ENCODE results near the gene WDR38.

Gene WDR38

GRCh38 chr9:124859803-124860581, 6.7 kb downstream of the WDR38 start:
- no peak for DNase-seq

- DNase-seq: no peak
These were observed 7.5 kb downstream of the WDR38 start for GRCh38 chr9:124860582-124861341.

- DNase-seq: peak; percentile 91
These were observed 8.3 kb downstream of the WDR38 start, which contains the start of the genes ARPC5L and RPL35 for GRCh38 chr9:124861342-124862229. ARPC5L (plus strand) TSS chr9:124862130; CDS start chr9:124869291, 7,161 bp downstream. RPL35 (minus strand) TSS chr9:124861957; CDS start chr9:124861912, 45 bp downstream.

GRCh38 chr9:124863371-124863871, 10.2 kb downstream of the WDR38 start:
- no peak for DNase-seq

- DNase-seq: peak; percentile 88
These were observed 15.5 kb downstream of the WDR38 start for GRCh38 chr9:124868511-124869465.

GRCh38 chr9:124869466-124869985, 16.3 kb downstream of the WDR38 start:
- no peak for DNase-seq

GRCh38 chr9:124869986-124870560, 16.8 kb downstream of the WDR38 start:
- DNase-seq: peak; percentile 47

- DNase-seq: no peak
These were observed 17.5 kb downstream of the WDR38 start for GRCh38 chr9:124870723-124871122.

GRCh38 chr9:124871156-124871561, 17.9 kb downstream of the WDR38 start:
- DNase-seq: no peak

GRCh38 chr9:124873664-124874063, 20.4 kb downstream of the WDR38 start:
- DNase-seq: no peak

- DNase-seq: no peak
These were observed 22.2 kb downstream of the WDR38 start for GRCh38 chr9:124875501-124875900.

- DNase-seq: no peak
These were observed 23.9 kb downstream of the WDR38 start for GRCh38 chr9:124877021-124877782.

- DNase-seq: no peak
These were observed 24.8 kb downstream of the WDR38 start for GRCh38 chr9:124878021-124878420.

- no peak for DNase-seq
These were observed 25.3 kb downstream of the WDR38 start for GRCh38 chr9:124878518-124878917.

GRCh38 chr9:124879226-124879625, 26.0 kb downstream of the WDR38 start:
- no peak for DNase-seq

GRCh38 chr9:124880501-124880900, 27.2 kb downstream of the WDR38 start:
- DNase-seq: no peak

- no peak for DNase-seq
These were observed 28.0 kb downstream of the WDR38 start for GRCh38 chr9:124881138-124881743.

- no peak for DNase-seq
These were observed 29.0 kb downstream of the WDR38 start for GRCh38 chr9:124882231-124882630.

GRCh38 chr9:124884376-124884775, 31.1 kb downstream of the WDR38 start:
- no peak for DNase-seq

GRCh38 chr9:124885551-124885950, 32.3 kb downstream of the WDR38 start:
- no peak for DNase-seq
